Effector CD4-positive, alpha-beta T cell (primary cell): ENCODE results near the gene SOCS6.
"Not testable (repeated sequence)": the region's sequence is repeated elsewhere in the genome, so short reads cannot be mapped to it uniquely, and the experiment has no call there.

Experiments used
- DNase-seq: peaks from one replicate; pipeline ENCODE4 v3.0.0-alpha.2; 2020

SOCS6 gene

DNA sequence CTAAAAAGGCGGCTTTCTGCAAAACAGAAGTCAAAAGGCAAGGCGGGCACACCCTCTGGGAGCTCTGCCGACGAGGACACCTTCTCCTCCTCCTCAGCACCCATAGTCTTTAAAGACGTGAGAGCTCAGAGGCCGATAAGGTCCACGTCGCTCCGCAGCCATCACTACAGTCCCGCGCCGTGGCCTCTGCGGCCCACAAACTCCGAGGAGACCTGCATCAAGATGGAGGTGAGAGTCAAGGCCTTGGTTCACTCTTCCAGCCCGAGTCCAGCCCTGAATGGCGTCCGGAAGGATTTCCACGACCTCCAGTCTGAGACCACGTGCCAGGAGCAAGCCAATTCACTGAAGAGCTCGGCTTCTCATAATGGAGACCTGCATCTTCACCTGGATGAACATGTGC lies 36.1 kb downstream of the SOCS6 start:
- DNase-seq: no peak

DNA sequence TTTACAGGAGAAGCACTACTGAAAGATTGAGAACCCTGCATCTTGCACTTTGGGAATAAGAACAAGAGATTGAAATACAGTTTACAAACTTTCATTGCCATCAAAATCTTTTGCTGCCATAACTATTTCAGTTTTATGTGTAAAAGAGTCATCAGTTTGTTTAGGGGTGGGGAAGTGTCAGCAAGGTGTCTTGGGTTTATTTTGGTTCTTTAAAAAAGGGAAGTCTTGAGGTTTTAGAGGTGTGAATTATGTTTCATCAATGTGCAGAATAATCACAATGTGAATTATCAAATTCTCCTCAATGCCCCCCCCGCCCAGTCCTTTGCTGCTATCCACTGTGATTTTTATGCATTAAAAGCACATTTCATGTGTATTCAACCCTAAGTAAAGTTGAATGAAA lies 37.4 kb downstream of the SOCS6 start:
- no peak for DNase-seq

DNA sequence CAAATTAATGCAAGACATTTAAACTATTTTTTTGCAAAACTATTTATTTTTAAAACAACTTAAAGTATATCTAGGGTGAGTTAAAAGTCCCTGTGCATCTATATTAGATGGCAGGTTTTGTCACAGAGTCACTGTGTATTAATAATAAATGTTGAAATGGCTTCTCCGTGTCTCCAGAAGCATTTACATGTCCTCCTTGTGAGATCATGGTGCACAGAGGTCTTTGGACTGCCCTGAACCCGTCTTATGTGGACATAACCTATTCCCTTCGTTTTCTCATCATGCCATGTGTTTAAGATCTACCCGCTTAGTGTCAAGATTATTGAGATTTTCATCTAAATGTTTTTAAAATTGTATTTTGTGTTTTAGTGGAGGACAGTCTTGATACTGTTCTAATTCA lies 39.3 kb downstream of the SOCS6 start:
- no peak for DNase-seq

DNA sequence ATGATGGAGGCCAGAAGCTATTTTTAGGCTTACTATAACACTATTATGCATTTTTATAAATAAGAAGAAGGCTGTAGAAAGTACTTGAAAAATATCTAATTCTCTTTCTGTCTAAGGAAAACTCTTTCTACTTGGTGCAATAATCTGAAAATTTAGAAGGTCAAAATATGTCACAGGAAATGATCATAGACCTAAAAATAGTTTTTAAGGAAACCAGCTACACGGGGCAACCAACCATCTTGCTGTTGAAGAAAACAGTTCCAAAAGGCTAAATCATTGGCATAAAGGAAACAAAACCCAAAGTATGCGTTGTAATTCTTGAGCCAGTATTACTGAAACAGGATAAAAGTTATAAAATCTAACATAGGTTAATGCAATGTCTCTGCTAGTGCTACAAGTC lies 40.2 kb downstream of the SOCS6 start:
- no peak for DNase-seq

DNA sequence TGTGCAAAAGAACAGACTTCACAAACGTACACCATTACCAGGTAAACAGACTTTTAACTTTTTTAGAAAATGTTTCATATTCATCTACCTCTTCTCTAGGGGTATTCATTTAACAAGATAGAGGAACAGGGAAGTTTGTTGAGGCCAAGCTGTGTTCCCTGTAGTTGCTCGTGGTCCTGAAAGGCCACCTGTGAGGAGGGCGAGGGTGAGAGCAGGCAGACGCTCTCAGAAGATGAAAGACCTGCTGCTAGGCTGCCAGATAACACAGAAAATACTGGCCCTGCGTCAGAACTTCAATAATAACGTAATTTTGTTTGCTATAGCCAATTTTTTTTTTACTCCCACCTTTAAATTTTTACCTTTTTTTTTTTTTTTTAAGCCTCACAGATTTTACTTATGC lies 42.0 kb downstream of the SOCS6 start:
- DNase-seq: no peak

DNA sequence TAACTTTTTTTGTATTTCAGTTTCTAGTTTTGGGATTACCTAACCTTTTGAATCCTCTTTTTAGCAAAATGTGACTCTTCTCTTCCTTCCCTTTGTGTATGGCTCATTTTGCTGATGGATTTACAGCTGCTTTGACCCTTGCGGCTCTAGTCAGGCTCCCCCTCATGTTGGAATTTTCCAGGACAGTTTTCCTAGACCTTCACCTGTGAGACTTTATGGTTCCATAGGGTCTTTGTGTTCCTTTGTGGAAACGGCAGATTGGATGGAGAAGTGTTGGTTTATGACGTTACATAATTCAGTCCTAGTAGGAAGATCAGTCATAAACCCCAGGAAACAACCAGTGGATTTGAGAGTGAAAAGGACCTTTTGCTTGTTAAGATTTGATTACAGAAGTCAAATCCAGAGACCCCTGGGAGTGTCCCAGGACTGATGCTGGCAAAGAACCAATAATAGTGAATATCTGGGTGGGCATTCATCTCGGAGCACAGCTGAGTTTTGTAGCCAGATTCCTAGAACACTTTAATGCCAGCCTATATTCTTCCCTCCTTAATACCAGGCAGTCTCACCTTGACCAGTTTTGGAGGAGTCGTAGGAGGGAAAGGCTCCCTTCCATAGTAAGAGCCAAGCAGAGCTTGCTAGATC lies 42.7 kb downstream of the SOCS6 start:
- no peak for DNase-seq

DNA sequence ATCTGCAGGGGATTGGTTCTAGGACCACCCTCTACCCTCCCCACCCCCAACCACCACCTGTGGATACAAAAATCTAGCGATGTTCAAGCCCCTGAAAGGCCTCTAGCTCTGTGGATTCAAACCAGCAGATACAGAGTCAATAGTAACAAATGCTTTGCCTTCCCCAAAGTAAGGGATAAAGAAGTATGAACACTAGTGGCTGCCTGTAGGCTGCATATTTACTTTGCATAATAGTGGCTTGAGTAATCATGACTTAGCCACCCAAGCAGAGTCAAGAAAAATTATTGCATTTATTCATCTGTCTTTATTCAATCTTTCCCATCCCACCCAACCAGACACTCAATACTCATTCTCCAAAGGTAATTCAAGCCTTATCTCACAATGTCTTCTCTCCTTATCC lies 43.8 kb downstream of the SOCS6 start:
- no peak for DNase-seq

DNA sequence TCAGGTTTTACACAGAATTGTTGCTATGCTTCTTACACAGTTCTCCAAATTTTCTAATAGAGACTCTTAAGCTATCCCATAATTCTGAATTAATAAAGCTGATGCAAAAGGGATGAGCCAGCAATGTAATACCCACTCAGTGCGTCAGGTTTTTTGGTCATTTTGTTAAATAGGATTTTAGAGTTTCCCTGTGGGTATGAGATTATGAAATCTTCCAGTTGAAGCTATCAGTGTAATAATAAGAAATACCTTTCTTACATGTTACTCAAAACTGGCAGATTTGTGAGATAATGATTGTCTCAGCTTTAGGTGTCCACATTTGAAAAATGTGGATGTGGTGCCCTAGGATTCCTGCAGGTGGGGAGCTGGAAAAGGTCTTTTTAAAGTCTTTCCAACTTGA lies 44.5 kb downstream of the SOCS6 start:
- DNase-seq: no peak

DNA sequence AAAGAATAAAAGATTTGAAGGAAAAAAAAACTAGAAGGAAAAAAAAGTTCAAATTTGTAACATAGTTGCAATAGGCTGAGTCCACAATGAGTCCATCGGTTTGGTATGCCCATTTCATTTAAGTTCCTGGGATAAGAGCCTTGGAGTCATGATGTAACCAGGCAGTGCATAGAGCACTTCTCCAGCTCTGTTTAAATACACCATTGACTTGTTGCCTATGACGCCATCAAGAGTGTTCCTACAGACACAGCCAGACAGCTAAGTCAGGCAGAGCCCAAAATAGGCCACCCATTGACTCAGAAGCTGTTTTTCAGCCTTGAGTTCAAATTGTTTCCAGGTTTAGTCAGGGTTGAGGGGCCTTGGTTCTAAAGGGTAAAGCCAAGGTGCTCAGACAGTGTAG lies 44.9 kb downstream of the SOCS6 start:
- DNase-seq: no peak

DNA sequence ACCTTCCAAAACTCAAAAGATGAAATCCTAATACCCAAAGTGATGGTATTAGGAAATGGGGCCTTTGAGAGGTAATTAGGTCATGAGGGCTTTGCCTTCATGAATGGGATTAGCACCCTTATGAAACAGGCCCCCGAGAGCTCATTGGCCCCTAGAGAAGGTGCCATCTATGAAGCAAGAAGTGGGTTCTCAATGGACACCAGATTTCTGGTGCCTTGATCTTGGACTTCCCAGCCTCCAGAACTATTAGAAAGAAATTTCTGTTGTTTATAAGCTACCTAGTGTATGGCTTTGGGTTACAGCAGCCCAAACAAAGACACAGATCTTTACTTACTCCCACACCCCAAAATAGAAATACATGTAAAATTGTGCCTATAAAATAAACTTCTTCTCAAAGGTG lies 45.4 kb downstream of the SOCS6 start:
- no peak for DNase-seq

DNA sequence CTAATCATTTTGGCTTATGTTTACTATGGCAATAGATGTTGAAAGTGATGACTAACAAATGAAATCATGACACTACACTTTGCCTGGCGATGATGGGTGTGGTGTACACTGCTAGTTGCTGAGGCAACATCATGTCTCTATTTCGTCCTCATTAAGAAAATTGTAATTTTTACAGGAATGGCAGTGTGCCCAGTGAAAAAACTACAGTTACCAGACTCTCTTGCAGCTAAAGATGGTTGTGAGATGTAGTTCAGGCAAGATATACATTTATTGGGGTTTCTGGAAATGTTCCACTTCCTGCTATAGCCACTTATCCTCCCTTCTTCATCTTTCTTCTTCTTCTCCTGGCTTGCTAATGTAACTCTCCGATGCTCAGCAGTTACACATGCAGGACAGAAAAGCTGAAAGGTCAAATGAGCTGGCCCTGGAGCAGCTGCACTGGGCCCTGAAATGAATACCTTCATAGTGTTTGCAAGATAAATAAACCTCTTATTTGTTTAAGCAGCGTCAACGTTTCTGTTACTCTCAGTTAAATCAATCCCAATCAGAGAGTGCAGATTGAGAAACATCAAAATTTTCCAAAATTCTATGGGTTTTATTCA lies 46.0 kb downstream of the SOCS6 start:
- no peak for DNase-seq

DNA sequence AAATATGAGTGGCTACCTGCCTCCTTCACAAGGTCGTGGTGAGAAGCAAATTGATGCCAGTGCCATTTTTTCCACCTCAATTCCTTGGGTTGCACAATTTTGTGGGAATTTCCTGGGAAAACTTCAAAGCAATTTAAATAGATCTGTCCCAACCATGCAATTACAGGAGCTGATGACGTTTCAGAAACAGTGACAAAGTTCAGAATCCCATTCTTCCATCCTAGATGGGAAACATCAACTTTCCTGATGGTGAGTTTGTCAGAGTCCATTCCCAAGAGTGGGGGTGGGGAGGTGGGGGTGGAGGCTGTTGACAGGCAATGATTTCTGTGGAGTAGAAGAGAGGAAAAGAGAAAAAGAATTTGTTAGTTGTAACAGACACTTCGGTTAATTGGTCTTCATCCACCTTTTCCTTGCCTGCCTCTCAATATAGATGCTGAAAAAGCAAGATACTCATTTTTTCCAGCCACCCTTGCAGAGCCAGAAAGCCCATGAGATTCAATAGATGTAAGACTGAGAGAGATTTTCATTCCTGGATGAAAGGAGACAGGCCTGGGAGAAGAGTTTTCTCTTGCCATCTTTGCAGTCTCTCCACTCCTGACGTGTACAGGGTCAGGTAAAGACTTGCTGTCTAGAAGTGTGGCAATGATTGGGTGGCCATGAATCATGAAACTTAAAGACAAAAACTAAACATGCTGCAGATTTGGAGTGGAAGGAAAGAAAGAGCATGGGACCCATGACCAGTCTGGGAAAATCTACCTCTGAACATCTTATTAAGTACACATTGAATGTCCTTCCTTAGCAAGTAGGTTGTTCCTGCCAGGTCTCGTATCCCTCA lies 47.3 kb downstream of the SOCS6 start:
- no peak for DNase-seq

DNA sequence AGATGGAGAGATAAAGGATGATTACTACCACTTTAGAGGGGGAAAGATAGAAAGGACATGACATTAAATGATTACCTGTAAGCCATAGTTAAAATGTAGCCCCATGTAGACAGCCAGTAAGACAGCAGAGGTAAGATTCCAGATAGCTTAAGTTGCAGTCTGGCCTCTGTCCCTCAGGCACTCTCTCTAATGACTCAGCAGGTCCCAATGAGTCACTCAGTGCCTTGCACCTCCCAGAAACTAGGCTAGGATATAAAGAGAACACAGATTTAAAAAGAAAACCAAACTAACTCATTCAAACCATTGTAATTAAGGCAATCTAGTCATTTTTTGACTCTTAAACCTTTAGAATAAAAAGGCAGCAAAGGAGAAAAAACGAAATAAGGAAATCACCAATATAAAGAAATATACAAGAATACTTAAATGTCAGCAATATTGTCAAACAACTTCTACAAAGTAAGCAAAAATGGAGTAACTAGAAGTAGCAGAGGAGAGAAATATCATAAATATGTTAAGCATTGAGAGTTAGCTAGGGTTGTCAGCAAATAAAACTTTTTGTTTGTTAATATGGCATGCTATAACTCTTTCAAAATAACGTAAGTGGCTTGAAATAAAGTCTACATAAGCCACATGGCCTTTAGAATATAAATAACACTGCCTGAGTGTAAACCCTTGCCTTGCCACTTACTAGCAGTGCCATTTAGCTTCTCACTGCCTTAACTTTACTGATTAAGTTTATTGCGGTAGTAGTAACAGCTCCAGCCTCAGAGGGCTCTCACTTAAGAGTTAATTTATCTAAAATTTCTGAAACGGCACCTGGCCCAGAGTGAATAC lies 48.5 kb downstream of the SOCS6 start:
- DNase-seq: no peak

DNA sequence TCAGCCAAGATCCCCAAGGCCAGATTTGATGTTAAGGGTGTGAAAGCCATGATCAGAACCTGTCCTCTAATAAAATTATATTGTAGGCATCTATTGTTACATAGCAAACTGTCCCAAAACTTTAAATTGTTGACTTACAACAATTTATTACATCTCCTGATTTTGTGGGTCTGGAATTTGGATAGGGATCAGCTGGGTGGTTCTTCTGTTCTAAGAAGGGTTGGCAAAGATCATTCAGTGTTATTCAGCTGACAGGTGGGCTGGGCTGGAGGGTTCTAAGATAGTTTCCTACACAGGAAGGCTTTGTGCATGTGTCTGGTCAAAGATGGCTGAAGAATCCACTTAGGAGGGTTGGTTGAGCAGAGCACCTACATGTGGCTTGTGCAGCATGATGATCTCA lies 50.0 kb downstream of the SOCS6 start:
- DNase-seq: no peak

DNA sequence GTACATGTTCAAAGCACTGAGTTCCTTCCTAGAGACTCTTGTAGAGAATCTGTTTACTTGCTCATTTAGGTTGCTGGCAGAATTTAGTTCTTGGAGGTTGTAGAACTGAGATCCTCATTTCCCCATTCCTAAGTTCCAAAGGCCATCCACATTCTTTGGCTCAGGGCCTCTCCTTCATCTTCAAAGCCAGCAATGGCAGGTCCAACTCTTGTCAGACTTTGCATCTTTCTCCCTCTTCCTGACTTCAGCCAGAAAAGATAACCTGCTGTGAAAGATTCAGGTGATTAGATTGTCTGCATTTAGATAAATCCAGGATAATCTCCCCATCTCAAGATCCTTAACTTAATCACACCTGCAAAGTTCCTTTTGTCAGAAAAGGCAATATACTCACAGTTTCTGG lies 51.1 kb downstream of the SOCS6 start:
- DNase-seq: no peak

DNA sequence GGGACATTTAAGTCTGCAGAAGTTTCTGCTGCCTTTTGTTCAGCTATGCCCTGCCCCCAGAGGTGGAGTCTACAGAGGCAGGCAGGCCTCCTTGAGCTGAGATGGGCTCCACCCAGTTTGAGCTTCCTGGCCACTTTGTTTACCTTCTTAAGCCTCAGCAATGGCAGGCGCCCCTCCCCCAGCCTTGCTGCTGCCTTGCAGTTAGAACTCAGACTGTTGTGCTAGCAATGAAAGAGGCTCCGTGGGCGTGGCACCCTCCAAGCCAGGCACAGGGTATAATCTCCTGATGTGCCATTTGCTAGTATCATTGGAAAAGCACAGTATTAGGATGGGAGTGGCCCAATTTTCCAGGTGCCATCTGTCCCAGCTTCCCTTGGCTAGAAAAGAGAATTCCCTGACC lies 59.6 kb downstream of the SOCS6 start:
- not testable (repeated sequence) for DNase-seq

DNA sequence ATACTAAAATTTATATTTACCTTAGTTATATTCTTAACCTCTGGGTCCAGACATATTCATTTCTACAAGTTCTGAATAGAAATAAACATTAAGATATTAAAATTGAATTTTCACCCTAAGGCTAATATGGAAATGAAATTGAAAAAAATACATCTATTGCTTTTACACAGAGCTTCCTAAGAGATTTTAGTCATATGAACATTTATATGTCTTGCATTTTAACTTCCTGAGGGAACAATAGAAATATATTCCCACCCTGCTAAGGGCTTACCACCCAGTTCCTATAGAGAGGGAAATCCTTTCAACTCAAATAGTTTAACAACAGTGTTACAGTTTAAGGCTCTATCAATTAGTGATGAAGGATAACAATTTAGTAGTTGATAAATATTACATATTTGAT lies 60.5 kb downstream of the SOCS6 start:
- no peak for DNase-seq

DNA sequence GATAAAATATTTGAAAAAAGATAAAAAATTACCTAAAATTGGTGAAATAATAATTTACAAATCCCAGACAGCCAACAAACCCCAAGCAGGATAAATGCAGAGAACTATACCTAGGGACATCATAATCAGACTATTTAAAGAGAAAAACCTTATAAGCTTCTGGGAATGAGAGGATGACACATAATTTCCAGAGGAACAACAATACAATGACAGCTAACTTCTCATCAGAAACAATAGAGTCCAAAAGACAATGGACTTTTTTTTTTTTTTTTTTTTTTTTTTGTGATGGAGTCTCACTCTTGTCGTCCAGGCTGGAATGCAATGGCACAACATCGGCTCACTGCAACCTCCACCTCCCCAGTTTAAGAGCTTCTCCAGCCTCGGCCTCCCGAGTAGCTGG lies 65.2 kb downstream of the SOCS6 start:
- no peak for DNase-seq

DNA sequence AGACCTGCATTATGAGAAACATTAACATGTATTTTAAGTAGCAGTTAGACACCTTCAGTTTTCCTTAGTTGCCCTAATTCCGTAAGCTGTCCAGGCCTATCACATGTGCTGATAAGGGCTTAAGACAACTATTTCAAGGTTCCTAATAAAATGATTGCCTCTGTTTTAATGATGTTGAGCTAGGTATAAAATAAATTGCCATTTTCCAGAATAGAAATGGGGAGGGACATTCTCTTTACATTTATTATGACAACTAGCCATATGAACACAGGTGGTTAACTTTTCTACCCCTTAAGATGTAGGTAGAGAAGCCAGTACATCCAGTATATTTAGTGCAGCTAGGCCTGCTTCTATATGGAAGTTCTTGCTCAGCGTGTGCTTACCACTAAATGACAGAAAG lies 65.9 kb downstream of the SOCS6 start:
- no peak for DNase-seq

DNA sequence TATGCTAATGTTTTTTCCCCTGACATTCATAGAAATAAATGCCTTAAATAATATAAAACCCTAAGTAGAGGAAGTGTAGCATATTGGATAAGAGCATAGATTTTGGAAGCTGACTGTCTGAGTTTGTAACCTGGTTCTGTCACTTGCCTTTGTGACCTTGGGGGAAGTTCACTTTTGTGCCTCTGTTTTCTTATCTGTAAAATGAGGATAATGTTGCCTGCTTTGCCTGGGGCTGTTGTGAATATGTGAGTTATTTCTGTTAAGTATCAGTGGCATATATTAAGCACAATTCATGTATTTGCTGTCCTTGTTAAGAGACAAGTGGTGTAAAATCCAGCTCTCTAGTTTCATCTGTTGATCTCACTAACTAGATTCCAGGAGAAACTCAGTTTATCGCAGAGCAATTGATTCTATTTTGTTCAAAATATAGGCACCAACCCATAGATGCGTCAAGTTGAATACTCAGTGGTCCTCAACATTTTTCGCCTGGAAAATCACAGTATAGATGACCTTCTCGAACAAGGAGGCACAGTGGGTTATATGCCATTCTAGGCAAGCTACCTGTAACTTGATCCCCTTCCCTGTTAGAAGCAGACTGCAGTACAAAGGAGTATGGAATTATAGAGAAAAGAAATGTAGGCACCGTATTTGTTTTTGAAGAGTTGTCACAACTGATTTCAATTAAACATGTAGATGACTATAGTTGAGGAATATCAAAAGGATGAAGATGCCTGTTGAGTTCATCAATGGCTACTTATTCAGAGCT lies 67.0 kb downstream of the SOCS6 start:
- DNase-seq: no peak

DNA sequence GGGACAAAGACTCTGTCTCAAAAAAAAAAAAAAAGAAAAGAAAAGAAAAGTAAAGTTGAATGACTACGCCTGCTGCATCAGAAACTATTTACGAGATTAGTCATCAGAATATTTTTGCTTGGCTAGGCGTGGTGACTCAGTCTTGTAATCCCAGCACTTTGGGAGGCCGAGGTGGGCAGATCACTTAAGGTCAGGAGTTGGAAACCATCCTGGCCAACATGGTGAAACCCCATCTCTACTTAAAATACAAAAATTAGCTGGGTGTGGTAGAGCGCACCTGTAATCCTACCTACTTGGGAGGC lies 69.2 kb downstream of the SOCS6 start:
- DNase-seq: not testable (repeated sequence)

DNA sequence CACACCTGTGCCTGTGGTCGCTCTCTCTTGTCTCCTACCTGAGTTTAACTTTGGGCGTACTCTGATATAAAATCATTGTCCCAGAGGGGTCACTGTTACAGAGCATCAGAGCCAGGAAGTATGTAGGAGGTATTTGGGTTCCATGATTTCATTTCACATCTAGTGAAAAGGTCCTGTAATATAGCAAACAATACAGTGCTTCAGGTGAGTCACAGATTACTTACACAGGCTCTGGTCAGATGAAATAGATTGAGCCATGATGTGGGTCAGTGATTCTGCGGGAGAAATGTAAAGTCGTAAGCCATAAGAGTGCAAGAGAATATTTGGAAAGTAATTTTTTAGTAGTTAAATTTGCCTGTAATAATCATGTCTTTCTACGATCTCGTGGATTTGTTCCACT lies 70.2 kb downstream of the SOCS6 start:
- no peak for DNase-seq

DNA sequence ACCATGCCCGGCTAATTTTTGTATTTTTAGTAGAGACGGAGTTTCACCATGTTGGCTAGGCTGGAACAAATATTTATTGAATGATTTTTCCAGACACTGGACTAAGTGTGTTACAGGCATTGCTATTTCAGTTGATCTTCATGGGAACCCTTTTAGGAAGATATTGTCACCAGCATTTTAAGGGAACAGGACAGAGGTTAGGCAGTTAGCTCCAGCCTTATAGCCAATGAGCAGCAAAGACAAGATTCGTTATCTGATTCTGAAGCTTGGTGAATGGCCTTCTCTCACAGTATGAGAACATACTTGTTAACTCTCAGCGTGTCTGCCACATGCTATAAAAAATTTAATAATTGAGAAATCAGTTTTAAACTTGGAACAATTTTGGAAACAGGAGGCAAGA lies 73.4 kb downstream of the SOCS6 start:
- DNase-seq: no peak
